ENCODE data around the gene SDHB. TPM values are rescaled to one million over a fixed set of nuclear protein-coding genes. Genes with fewer than 3 reads are reported as not detected.

Gene SDHB
- total RNA-seq, 1 donor from 2014 or later: 47.2 TPM

- H3K4me3 Mint-ChIP-seq: no peak overlapping the region
Observed at GRCh38 chr1:16991571-16991970, 62.3 kb downstream of the SDHB start.

GRCh38 chr1:16989676-16990391 lies 64.0 kb downstream of the SDHB start:
- TF ChIP-seq, protein P1, sequence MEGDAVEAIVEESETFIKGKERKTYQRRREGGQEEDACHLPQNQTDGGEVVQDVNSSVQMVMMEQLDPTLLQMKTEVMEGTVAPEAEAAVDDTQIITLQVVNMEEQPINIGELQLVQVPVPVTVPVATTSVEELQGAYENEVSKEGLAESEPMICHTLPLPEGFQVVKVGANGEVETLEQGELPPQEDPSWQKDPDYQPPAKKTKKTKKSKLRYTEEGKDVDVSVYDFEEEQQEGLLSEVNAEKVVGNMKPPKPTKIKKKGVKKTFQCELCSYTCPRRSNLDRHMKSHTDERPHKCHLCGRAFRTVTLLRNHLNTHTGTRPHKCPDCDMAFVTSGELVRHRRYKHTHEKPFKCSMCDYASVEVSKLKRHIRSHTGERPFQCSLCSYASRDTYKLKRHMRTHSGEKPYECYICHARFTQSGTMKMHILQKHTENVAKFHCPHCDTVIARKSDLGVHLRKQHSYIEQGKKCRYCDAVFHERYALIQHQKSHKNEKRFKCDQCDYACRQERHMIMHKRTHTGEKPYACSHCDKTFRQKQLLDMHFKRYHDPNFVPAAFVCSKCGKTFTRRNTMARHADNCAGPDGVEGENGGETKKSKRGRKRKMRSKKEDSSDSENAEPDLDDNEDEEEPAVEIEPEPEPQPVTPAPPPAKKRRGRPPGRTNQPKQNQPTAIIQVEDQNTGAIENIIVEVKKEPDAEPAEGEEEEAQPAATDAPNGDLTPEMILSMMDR (conservative IDR thresholded peaks at IDR 0.05): no peak
- no peak for DNase-seq (ENCODE audit: low read depth, low spot score)
- Mint-ChIP-seq H3K4me3 (no peak overlapping the region), H3K27ac (ENCODE audit: unreplicated experiment) (no peak overlapping the region), H3K9me3 (no peaks in the 10 kb centered on the region), H3K27me3 (ENCODE audit: low read depth) (no peaks in the 10 kb centered on the region), H3K36me3 (ENCODE audit: low read depth) (no peaks in the 10 kb centered on the region), H3K4me1 (no peaks in the 10 kb centered on the region)

More at GRCh38 chr1:16991571-16991970, 62.3 kb downstream of the SDHB start:
- Mint-ChIP-seq H3K9me3 (no peaks in the 10 kb centered on the region), H3K4me1 (no peaks in the 10 kb centered on the region), H3K27me3 (ENCODE audit: low read depth) (no peaks in the 10 kb centered on the region), H3K27ac (ENCODE audit: unreplicated experiment) (no peak overlapping the region), H3K36me3 (ENCODE audit: low read depth) (no peaks in the 10 kb centered on the region)
- TF ChIP-seq, protein P1 (conservative IDR thresholded peaks at IDR 0.05): no peak
- DNase-seq (ENCODE audit: low read depth, low spot score): no peak

GRCh38 chr1:16988210-16988609 lies 65.6 kb downstream of the SDHB start:
- Mint-ChIP-seq H3K4me1 (peaks cover 4% of the 10 kb centered on the region), H3K9me3 (no peaks in the 10 kb centered on the region), H3K4me3 (no peak overlapping the region), H3K27ac (ENCODE audit: unreplicated experiment) (no peak overlapping the region), H3K36me3 (ENCODE audit: low read depth) (no peaks in the 10 kb centered on the region), H3K27me3 (ENCODE audit: low read depth) (no peaks in the 10 kb centered on the region)
- DNase-seq (ENCODE audit: low read depth, low spot score): no peak
- TF ChIP-seq, protein P1 (conservative IDR thresholded peaks at IDR 0.05): no peak

- H3K27ac Mint-ChIP-seq (ENCODE audit: unreplicated experiment): no peak overlapping the region
- TF ChIP-seq, protein P1 (conservative IDR thresholded peaks at IDR 0.05): peak; percentile 61
- peak; percentile 44 for DNase-seq (ENCODE audit: low read depth, low spot score)
Observed at GRCh38 chr1:16986962-16987361, 66.9 kb downstream of the SDHB start.

GRCh38 chr1:16986560-16986959 lies 67.3 kb downstream of the SDHB start:
- TF ChIP-seq, protein P1 (conservative IDR thresholded peaks at IDR 0.05): no peak
- Mint-ChIP-seq H3K27ac (ENCODE audit: unreplicated experiment) (no peak overlapping the region), H3K9me3 (no peaks in the 10 kb centered on the region), H3K4me1 (peaks cover 10% of the 10 kb centered on the region), H3K36me3 (ENCODE audit: low read depth) (no peaks in the 10 kb centered on the region), H3K27me3 (ENCODE audit: low read depth) (peaks cover under 1% of the 10 kb centered on the region), H3K4me3 (no peak overlapping the region)
- no peak for DNase-seq (ENCODE audit: low read depth, low spot score)

More at GRCh38 chr1:16986962-16987361, 66.9 kb downstream of the SDHB start:
- no peaks in the 10 kb centered on the region for H3K9me3 Mint-ChIP-seq
- H3K4me1 Mint-ChIP-seq: peaks cover 10% of the 10 kb centered on the region
- no peak overlapping the region for H3K4me3 Mint-ChIP-seq
- no peaks in the 10 kb centered on the region for H3K27me3 Mint-ChIP-seq (ENCODE audit: low read depth)
- no peaks in the 10 kb centered on the region for H3K36me3 Mint-ChIP-seq (ENCODE audit: low read depth)

Measured in neural crest cell (in vitro differentiated cells).